Fibroblast of peridontal ligament (primary cell): ENCODE data around the gene MFAP4.

Source experiments
- DNase-seq: peaks from one replicate; pipeline ENCODE4 v3.0.0-alpha.2; 2010; ENCODE audit errors: extremely low read depth

The MFAP4 gene

DNA sequence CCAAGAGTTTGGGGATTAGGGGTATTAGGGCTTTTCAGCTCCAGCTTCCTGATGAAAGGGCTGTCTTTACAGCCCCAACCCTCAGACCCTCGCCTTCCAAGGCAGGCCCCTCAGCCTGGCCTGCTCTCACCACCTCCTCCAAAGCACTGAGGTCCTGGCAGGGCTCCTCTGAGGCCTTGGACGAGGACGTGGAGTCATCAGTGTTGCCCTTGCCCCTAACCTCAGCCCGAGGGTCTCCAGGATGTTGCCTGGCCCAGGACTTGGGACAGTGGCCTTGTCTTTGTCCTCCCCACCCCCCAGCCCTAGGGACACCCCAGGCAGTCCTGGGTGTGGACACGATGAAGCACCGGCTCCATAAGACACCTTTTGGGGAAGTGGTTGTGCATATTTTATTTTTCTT, 52.7 kb downstream of the MFAP4 start:
- DNase-seq: no peak

DNA sequence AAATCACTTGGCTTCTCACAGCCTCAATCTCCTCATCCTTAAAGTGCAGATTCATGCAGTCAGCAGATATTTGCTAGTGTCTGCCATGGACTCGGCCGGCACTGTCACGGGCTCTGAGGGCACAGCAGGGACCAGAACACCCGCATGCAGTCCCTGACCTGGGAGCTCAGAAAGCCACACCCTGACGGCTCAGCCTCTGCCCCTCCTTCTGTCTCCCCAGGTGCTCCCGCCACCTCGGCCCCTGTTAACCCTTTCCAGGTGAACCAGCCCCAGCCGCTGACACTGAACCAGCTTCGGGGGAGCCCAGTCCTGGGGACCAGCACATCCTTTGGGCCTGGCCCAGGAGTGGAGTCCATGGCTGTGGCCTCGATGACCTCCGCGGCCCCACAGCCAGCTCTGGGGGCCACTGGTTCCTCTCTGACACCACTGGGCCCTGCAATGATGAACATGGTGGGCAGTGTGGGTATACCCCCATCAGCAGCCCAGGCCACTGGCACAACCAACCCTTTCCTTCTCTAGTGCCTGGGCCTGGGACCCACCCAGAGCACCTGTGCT, 53.2 kb downstream of the MFAP4 start:
- DNase-seq: no peak
